ENCODE data around the gene SYT4. TPM values are rescaled to one million over a fixed set of nuclear protein-coding genes. Genes with fewer than 3 reads are reported as not detected.
A peak's percentile ranks its signal among the peaks of the same experiment; 100 is the strongest.

The SYT4 gene
- total and polyA plus RNA-seq, 10 donors = not detected

DNA sequence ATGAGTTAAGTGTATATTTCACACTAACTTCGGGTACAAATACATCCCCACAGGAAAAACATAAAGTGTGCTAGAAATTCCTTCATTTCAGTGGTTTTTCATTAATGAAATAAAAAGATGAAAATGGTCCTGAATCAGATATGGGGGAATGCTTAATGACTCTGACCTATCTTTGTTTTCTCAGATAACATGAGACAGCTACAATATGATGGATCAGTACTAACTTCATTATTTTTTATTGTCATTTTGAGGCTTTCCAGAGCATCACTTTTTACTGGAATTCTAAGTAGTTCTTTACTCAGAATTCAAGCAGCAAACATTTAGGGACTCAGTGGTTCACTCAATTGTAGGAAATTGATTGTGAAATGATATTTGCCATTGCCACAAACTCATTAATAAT is 2.8 kb downstream of the SYT4 start:
- 57 to 66% (median 62%) methylated on average over 1 of the region's 1 CpG for WGBS, 5 donors
- no peak for DNase-seq

DNA sequence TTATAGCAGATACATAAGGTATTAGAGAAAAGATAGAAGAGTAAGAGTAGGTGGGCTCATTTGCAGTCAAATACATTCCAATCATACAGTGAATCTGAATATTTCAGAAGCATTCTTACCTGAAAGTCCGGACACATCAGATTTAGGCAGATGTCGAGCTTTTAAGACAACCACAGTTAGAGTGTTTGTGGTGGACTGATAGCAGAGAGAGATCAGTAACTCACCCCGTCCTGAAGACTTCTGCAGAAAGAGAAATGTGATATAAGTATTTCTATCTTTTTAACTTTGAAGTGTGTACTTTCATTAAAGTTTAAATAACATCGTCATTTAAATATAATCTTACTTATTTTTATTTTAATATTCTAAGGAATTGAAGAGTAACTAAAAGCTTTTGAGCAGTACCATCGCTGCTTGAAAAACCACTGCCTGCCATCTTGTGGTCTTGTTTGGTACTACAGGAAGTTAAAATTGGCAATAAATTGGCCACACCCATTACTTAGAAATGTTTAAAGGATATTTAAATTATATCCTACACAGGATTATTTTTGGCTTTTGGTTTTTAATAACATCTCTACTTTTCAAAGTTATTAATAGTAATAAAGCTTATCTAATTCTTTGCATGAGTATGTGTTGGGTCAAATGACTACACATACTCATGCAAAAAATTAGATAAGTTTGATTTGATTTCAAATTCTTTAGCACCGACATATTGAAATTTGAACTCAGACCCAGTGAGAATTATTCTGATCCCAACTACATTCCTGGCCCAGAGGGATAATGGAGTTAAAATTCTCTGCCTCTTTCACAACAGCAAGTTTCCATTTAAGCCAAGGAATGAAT is 5.5 kb downstream of the SYT4 start:
- no peak for DNase-seq
- TF ChIP-seq POLR2AphosphoS5 (IDR thresholded peaks at IDR 0.05) (no peak), POLR2A (IDR thresholded peaks at IDR 0.05) (no peak)
- TF ChIP-seq, protein P1, sequence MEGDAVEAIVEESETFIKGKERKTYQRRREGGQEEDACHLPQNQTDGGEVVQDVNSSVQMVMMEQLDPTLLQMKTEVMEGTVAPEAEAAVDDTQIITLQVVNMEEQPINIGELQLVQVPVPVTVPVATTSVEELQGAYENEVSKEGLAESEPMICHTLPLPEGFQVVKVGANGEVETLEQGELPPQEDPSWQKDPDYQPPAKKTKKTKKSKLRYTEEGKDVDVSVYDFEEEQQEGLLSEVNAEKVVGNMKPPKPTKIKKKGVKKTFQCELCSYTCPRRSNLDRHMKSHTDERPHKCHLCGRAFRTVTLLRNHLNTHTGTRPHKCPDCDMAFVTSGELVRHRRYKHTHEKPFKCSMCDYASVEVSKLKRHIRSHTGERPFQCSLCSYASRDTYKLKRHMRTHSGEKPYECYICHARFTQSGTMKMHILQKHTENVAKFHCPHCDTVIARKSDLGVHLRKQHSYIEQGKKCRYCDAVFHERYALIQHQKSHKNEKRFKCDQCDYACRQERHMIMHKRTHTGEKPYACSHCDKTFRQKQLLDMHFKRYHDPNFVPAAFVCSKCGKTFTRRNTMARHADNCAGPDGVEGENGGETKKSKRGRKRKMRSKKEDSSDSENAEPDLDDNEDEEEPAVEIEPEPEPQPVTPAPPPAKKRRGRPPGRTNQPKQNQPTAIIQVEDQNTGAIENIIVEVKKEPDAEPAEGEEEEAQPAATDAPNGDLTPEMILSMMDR (IDR thresholded peaks at IDR 0.05 in 8 of 11, conservative IDR thresholded peaks at IDR 0.05 in 3 of 11) = peak; percentile 36 to 79 (median 64)
- H3K27ac ChIP-seq = no peak overlapping the region
- WGBS, 5 donors = 25 to 36% (median 34%) methylated on average over 6 of the region's 6 CpGs
- H3K36me3 ChIP-seq = no peaks in the 10 kb centered on the region
- no peaks in the 10 kb centered on the region for H3K9me3 ChIP-seq
- no peak overlapping the region for H3K4me3 ChIP-seq
- H3K27me3 ChIP-seq (replicated peaks in 1 of 7) = peaks cover 0 to 7% (median 0%) of the 10 kb centered on the region in 7 donors
- no peaks in the 10 kb centered on the region for H3K4me1 ChIP-seq
- intact Hi-C loops (cut with DNase I; ENCODE audit: low total_unique reads) = loop anchor here (5.0 kb wide), 1 partner anchor 675 kb away; no protein-coding TSS in a partner anchor

More for the DNA sequence above, 2.8 kb downstream of the SYT4 start:
- Histone ChIP-seq H3K27me3 (replicated peaks in 1 of 7) (peaks cover 0 to 26% (median 0%) of the 10 kb centered on the region in 7 donors), H3K27ac (no peak overlapping the region), H3K4me1 (no peaks in the 10 kb centered on the region), H3K36me3 (no peaks in the 10 kb centered on the region), H3K9me3 (no peaks in the 10 kb centered on the region), H3K4me3 (no peak overlapping the region)
- intact Hi-C loops (cut with DNase I; ENCODE audit: low total_unique reads) = loop anchor here (5.0 kb wide), 1 partner anchor 677 kb away; no protein-coding TSS in a partner anchor
- TF ChIP-seq POLR2A (IDR thresholded peaks at IDR 0.05) (no peak), POLR2AphosphoS5 (IDR thresholded peaks at IDR 0.05) (no peak)
- TF ChIP-seq, protein P1 (IDR thresholded peaks at IDR 0.05 in 8 of 11, conservative IDR thresholded peaks at IDR 0.05 in 3 of 11) = no peak

DNA sequence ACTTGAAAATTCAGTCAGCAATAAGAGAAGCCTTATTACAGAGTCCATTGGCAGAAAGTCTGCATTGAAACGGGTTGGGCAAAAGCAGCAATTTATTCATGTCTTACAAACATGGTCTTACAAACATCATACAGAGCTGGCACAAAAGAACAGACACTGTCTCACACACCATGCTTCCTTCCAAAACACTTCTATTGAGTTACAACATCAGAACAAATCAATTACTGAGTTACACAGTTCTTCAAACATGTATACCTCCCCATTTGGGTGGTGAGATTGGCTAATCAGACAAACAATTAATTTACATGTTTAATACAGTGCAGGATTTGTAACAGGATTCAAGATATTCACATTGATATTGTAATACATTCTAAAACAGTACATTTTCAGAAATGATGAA is 9.5 kb downstream of the SYT4 start:
- Histone ChIP-seq H3K27me3 (replicated peaks in 1 of 7) (no peaks in the 10 kb centered on the region), H3K4me3 (no peak overlapping the region), H3K9me3 (no peaks in the 10 kb centered on the region), H3K4me1 (no peaks in the 10 kb centered on the region), H3K27ac (no peak overlapping the region), H3K36me3 (no peaks in the 10 kb centered on the region)
- 59 to 85% (median 68%) methylated on average over 1 of the region's 1 CpG for WGBS, 5 donors
- DNase-seq = no peak
- intact Hi-C loops (cut with DNase I; ENCODE audit: low total_unique reads) = no loop called here
- TF ChIP-seq, protein P1 (IDR thresholded peaks at IDR 0.05 in 8 of 11, conservative IDR thresholded peaks at IDR 0.05 in 3 of 11) = no peak
- no peak for TF ChIP-seq POLR2A (IDR thresholded peaks at IDR 0.05)
- TF ChIP-seq POLR2AphosphoS5 (IDR thresholded peaks at IDR 0.05) = no peak

DNA sequence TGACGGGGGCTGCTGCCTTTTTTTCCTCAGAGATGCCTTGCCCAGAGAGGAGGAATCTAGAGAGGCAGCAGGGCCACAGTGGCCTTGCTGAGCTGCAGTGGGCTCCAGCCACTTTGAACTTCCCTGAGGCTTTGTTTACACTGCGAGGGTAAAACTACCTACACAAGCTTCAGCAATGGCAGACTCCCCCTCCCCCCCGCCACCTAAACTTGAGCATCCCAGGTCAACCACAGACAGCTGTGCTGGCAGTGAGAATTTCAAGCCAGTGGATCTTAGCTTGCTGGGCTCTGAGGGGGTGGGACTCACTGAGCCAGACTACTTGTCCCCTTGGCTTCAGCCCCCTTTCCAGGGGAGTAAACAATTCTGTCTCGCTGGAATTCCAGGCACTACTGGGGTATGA is 11.8 kb downstream of the SYT4 start:
- intact Hi-C loops (cut with DNase I; ENCODE audit: low total_unique reads) = no loop called here
- TF ChIP-seq POLR2AphosphoS5 (IDR thresholded peaks at IDR 0.05) (no peak), POLR2A (IDR thresholded peaks at IDR 0.05) (no peak)
- TF ChIP-seq, protein P1 (IDR thresholded peaks at IDR 0.05 in 8 of 11, conservative IDR thresholded peaks at IDR 0.05 in 3 of 11) = no peak
- Histone ChIP-seq H3K4me1 (no peaks in the 10 kb centered on the region), H3K9me3 (peaks cover 0 to 20% (median 11%) of the 10 kb centered on the region in 8 donors), H3K27ac (no peak overlapping the region), H3K4me3 (no peak overlapping the region), H3K27me3 (replicated peaks in 1 of 7) (no peaks in the 10 kb centered on the region), H3K36me3 (no peaks in the 10 kb centered on the region)
- WGBS, 5 donors = 75 to 87% (median 85%) methylated on average over 3 to 4 of the region's 4 CpGs
- DNase-seq = peak; percentile 37

Data from spleen (tissue), 11 donors.